ENCODE measurements around the gene STAU1. TPM values are rescaled to one million over a fixed set of nuclear protein-coding genes. Genes with fewer than 3 reads are reported as not detected.

Gene STAU1
- polyA plus RNA-seq, 3 donors, result 17.3 to 34.2 (median 24.0) TPM

DNA sequence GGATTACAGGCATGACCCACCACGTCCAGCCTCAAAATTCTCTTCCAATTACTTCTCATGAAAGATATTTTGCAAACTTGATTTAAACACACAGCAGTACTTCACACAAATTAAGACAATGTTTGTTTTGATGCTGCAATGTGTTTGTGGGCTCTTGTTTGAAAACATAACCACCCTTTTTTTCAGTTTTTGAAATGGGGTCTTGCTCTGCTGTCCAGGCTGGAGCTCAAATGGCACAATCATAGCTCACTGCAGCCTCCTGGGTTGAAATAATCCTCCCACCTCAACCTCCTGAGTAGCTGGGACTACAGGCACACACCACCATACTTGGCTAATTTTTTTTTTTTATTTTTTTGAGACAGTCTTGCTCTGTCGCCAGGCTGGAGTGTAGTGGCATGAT lies 31.0 kb downstream of the STAU1 start:
- Histone ChIP-seq H3K9ac (ENCODE audit: insufficient read depth, low read length, poor library complexity, severe bottlenecking) (no peak overlapping the region), H3K79me2 (ENCODE audit: insufficient read depth, low read length) (peaks cover 33% of the 10 kb centered on the region), H3K4me1 (ENCODE audit: control insufficient read depth in 1 of 2, insufficient read depth in 2 of 2, low read length in 2 of 2) (no peaks in the 10 kb centered on the region), H2AFZ (ENCODE audit: insufficient read depth, low read depth, low read length, poor library complexity, severe bottlenecking) (no peak overlapping the region), H3K36me3 (replicated peaks in 1 of 2; ENCODE audit: control insufficient read depth in 1 of 2, insufficient read depth in 2 of 2, low read length in 2 of 2) (peaks cover 17 to 71% of the 10 kb centered on the region in 2 donors), H3K4me3 (replicated peaks in 1 of 3; ENCODE audit: low read depth in 2 of 3, low read length in 3 of 3) (no peak overlapping the region), H3K27ac (ENCODE audit: low read depth in 1 of 2, low read length in 2 of 2) (no peak overlapping the region), H4K20me1 (ENCODE audit: insufficient read depth, low read length) (peaks cover 76% of the 10 kb centered on the region), H3K4me2 (replicated peaks; ENCODE audit: extremely low read depth, low read length, poor library complexity, severe bottlenecking) (no peak overlapping the region), H3K9me3 (replicated peaks in 1 of 2; ENCODE audit: control insufficient read depth in 1 of 2, insufficient read depth in 1 of 2, low read length in 2 of 2) (no peaks in the 10 kb centered on the region), H3K27me3 (ENCODE audit: control insufficient read depth in 2 of 2, insufficient read depth in 2 of 2, low read length in 2 of 2) (no peaks in the 10 kb centered on the region)
- TF ChIP-seq, protein P1, sequence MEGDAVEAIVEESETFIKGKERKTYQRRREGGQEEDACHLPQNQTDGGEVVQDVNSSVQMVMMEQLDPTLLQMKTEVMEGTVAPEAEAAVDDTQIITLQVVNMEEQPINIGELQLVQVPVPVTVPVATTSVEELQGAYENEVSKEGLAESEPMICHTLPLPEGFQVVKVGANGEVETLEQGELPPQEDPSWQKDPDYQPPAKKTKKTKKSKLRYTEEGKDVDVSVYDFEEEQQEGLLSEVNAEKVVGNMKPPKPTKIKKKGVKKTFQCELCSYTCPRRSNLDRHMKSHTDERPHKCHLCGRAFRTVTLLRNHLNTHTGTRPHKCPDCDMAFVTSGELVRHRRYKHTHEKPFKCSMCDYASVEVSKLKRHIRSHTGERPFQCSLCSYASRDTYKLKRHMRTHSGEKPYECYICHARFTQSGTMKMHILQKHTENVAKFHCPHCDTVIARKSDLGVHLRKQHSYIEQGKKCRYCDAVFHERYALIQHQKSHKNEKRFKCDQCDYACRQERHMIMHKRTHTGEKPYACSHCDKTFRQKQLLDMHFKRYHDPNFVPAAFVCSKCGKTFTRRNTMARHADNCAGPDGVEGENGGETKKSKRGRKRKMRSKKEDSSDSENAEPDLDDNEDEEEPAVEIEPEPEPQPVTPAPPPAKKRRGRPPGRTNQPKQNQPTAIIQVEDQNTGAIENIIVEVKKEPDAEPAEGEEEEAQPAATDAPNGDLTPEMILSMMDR (IDR thresholded peaks at IDR 0.05), result no peak
- intact Hi-C loops (cut with micrococcal nuclease), result no loop called here
- Mint-ChIP-seq H3K27me3 (ENCODE audit: low read depth in 3 of 3) (no peaks in the 10 kb centered on the region), H3K36me3 (peaks cover 29 to 69% of the 10 kb centered on the region in 2 donors), H3K27ac (peak overlapping the region in 1 of 7 donors; percentile 42), H3K9me3 (peaks cover 0 to 5% (median 0%) of the 10 kb centered on the region in 7 donors), H3K4me3 (no peak overlapping the region), H3K4me1 (peaks cover 15% of the 10 kb centered on the region)
- WGBS (ENCODE audit: insufficient coverage), result no CpG with 5 or more reads among the region's 2 CpGs
- DNase-seq, result no peak

DNA sequence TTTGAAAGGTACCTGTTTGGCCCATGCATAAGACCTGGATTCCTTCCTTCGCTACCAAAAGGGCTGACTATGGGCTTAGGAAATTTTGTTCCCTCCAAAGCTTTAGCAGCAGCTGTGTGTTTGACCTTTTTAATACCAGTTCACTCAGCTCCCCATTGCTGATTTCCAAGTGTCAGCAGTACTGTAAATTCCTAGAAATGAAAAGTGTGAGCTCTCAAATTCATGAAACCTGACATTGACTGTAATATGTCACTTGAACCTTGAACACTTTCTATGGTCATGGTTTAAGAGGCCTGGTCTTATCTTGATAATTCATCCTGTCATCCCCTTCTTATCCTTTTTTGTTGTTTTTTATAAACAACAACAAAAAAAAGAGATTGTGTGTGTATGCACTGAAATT lies 31.7 kb downstream of the STAU1 start:
- Histone ChIP-seq H3K4me1 (ENCODE audit: control insufficient read depth in 1 of 2, insufficient read depth in 2 of 2, low read length in 2 of 2) (no peaks in the 10 kb centered on the region), H4K20me1 (ENCODE audit: insufficient read depth, low read length) (peaks cover 69% of the 10 kb centered on the region), H3K27me3 (ENCODE audit: control insufficient read depth in 2 of 2, insufficient read depth in 2 of 2, low read length in 2 of 2) (no peaks in the 10 kb centered on the region), H3K27ac (ENCODE audit: low read depth in 1 of 2, low read length in 2 of 2) (no peak overlapping the region), H2AFZ (ENCODE audit: insufficient read depth, low read depth, low read length, poor library complexity, severe bottlenecking) (no peak overlapping the region), H3K4me2 (replicated peaks; ENCODE audit: extremely low read depth, low read length, poor library complexity, severe bottlenecking) (no peak overlapping the region), H3K36me3 (replicated peaks in 1 of 2; ENCODE audit: control insufficient read depth in 1 of 2, insufficient read depth in 2 of 2, low read length in 2 of 2) (peaks cover 24 to 71% of the 10 kb centered on the region in 2 donors), H3K79me2 (ENCODE audit: insufficient read depth, low read length) (peaks cover 26% of the 10 kb centered on the region), H3K9me3 (replicated peaks in 1 of 2; ENCODE audit: control insufficient read depth in 1 of 2, insufficient read depth in 1 of 2, low read length in 2 of 2) (no peaks in the 10 kb centered on the region), H3K9ac (ENCODE audit: insufficient read depth, low read length, poor library complexity, severe bottlenecking) (no peak overlapping the region), H3K4me3 (replicated peaks in 1 of 3; ENCODE audit: low read depth in 2 of 3, low read length in 3 of 3) (no peak overlapping the region)
- Mint-ChIP-seq H3K9me3 (peaks cover 0 to 5% (median 0%) of the 10 kb centered on the region in 7 donors), H3K27me3 (ENCODE audit: low read depth in 3 of 3) (no peaks in the 10 kb centered on the region), H3K36me3 (peaks cover 32 to 69% of the 10 kb centered on the region in 2 donors), H3K4me3 (no peak overlapping the region), H3K27ac (peak overlapping the region in 1 of 7 donors; percentile 30), H3K4me1 (peaks cover 10% of the 10 kb centered on the region)
- intact Hi-C loops (cut with micrococcal nuclease), result no loop called here
- DNase-seq, result no peak
- 100% methylated on average over 1 of the region's 1 CpG for WGBS (ENCODE audit: insufficient coverage)
- TF ChIP-seq, protein P1 (IDR thresholded peaks at IDR 0.05), result no peak

Measured in CD14-positive monocyte (primary cell).